HepG2 (cell line): ENCODE measurements around the gene PSMB3. TPM values are rescaled to one million over a fixed set of nuclear protein-coding genes. Genes with fewer than 3 reads are reported as not detected.

Experiments
- ATAC-seq: fragments of 200-7000 bp; cut with Tn5 transposase; 3 replicates; pipeline ENCODE4 v1.9.1; 2020; ENCODE audit warnings: mild to moderate bottlenecking, moderate library complexity
- BruUV-seq: library from RNA; stranded (reverse); fragments of 400-500 nt; replicated peaks from 2 replicates; lab custom pipeline; 2021; lab: Mats Ljungman, UMichigan
- CTCF ChIA-PET: fragments of 300-600 bp; formaldehyde crosslinking; extraction: SDS; loops from one replicate; lab custom pipeline; 2021; ENCODE audit warnings: low total read pairs, inconsistent platforms, low intra/inter-chr PET ratio; lab: Yijun Ruan, JAX
- POLR2A ChIA-PET: fragments of 350-600 bp; sonication (Branson Sonifier 250); formaldehyde crosslinking; loops from one replicate; lab custom pipeline; 2020; ENCODE audit warnings: antibody characterized with exemption, inconsistent platforms; lab: Yijun Ruan, JAX
- DNase-seq: peaks from one replicate; pipeline ENCODE4 v3.0.0-alpha.2; 2015; ENCODE audit warnings: low spot score
- FAIRE-seq: peaks from 3 replicates; lab custom pipeline; 2011; peaks lifted over from hg19 to GRCh38; lab: Jason Lieb, UNC
- H2AFZ ChIP-seq: one replicate; pipeline ENCODE4 v1.6.1; 2011; ENCODE audit warnings: low read length, inconsistent platforms
- H3K27ac ChIP-seq: fragments of 300-600 bp; 3 replicates; pipeline ENCODE4 v1.8.0; 2011; ENCODE audit warnings: mixed run types, mild to moderate bottlenecking, mixed read lengths, low read length, inconsistent platforms; ENCODE audit not compliant: insufficient read depth; ENCODE audit errors: extremely low read length
- H3K27me3 ChIP-seq, 2 experiments: fragments of 200-600 bp in 1 of 2; 2 replicates in 1 of 2; 3 replicates in 1 of 2; pipeline versions ENCODE4 v1.6.0 to v1.8.0; 2011; ENCODE audit warnings: low read length in 2 of 2, mild to moderate bottlenecking in 2 of 2, moderate library complexity in 2 of 2, inconsistent platforms in 1 of 2; ENCODE audit not compliant: insufficient read depth in 2 of 2, control insufficient read depth in 1 of 2
- H3K36me3 ChIP-seq, 2 experiments: fragments of 200-600 bp in 1 of 2; replicated peaks in 1 of 2; 2 replicates in 1 of 2; 3 replicates in 1 of 2; pipeline versions ENCODE4 v1.5.1 to v1.8.0; 2011; ENCODE audit warnings: low read length in 2 of 2, inconsistent platforms in 1 of 2; ENCODE audit not compliant: insufficient read depth in 2 of 2, control insufficient read depth in 1 of 2
- H3K4me1 ChIP-seq: 2 replicates; pipeline ENCODE4 v1.5.1; 2012; ENCODE audit warnings: low read length, inconsistent platforms; ENCODE audit not compliant: insufficient read depth
- H3K4me2 ChIP-seq: 2 replicates; pipeline ENCODE4 v1.6.0; 2011; ENCODE audit warnings: low read depth, low read length, inconsistent platforms
- H3K4me3 ChIP-seq, 3 experiments: fragments of 200-600 bp in 1 of 3; sonication (generic), shearing (Covaris generic) in 1 of 3; replicated peaks in 1 of 3; 2 replicates each; pipeline ENCODE4 v1.5.1; 2011 to 2016; ENCODE audit warnings: low read length in 3 of 3, inconsistent platforms in 2 of 3, low read depth in 2 of 3, mild to moderate bottlenecking in 2 of 3, control low read depth in 1 of 3, mixed read lengths in 1 of 3; ENCODE audit not compliant: insufficient read depth in 1 of 3
- H3K79me2 ChIP-seq: one replicate; pipeline ENCODE4 v1.6.1; 2011; ENCODE audit warnings: low read length, inconsistent platforms; ENCODE audit not compliant: insufficient read depth
- H3K9ac ChIP-seq: 2 replicates; pipeline ENCODE4 v1.6.0; 2011; ENCODE audit warnings: mild to moderate bottlenecking, low read depth, low read length, inconsistent platforms; ENCODE audit not compliant: insufficient read depth
- H3K9me3 ChIP-seq: 2 replicates; pipeline ENCODE4 v1.5.1; 2012; ENCODE audit warnings: mild to moderate bottlenecking, low read length
- H4K20me1 ChIP-seq: 2 replicates; pipeline ENCODE4 v1.6.0; 2011; ENCODE audit warnings: inconsistent platforms, mild to moderate bottlenecking, low read length, moderate library complexity; ENCODE audit not compliant: insufficient read depth
- CCDC6 ChIP-seq: sonication (generic); formaldehyde crosslinking; IDR thresholded peaks from 2 replicates; pipeline ENCODE4 v1.8.1; 2022; ENCODE audit warnings: mild to moderate bottlenecking, missing genetic modification reagents, moderate library complexity
- GZF1 ChIP-seq: sonication (generic); formaldehyde crosslinking; IDR thresholded peaks from 2 replicates; pipeline ENCODE4 v1.5.1; 2020; ENCODE audit warnings: mild to moderate bottlenecking, missing genetic modification reagents
- RAD51 ChIP-seq: fragments of 450-650 bp; IDR thresholded peaks from 2 replicates; pipeline ENCODE4 v1.6.1; 2016; ENCODE audit warnings: borderline replicate concordance
- SALL2 ChIP-seq: sonication (generic); formaldehyde crosslinking; IDR thresholded peaks from 2 replicates; pipeline ENCODE4 v1.8.1; 2023; ENCODE audit warnings: mild to moderate bottlenecking, missing genetic modification reagents, inconsistent platforms
- SAP130 ChIP-seq: IDR thresholded peaks from 2 replicates; pipeline ENCODE4 v1.6.1; 2016; ENCODE audit warnings: low read depth
- SMAD1 ChIP-seq: sonication (generic); formaldehyde crosslinking; IDR thresholded peaks from 2 replicates; pipeline ENCODE4 v1.4.0; 2020; ENCODE audit warnings: missing genetic modification reagents, low read depth, mild to moderate bottlenecking, borderline replicate concordance
- TBL1XR1 ChIP-seq: fragments of 150-350 bp; IDR thresholded peaks from 2 replicates; pipeline ENCODE4 v1.6.1; 2014; ENCODE audit warnings: borderline replicate concordance, low read length; ENCODE audit not compliant: partially characterized antibody
- TBX2 ChIP-seq: sonication (generic); formaldehyde crosslinking; IDR thresholded peaks from 2 replicates; pipeline ENCODE4 v1.5.0; 2020; ENCODE audit warnings: missing genetic modification reagents, mild to moderate bottlenecking, borderline replicate concordance
- ZBTB3 ChIP-seq: sonication (generic); formaldehyde crosslinking; IDR thresholded peaks from 2 replicates; pipeline ENCODE4 v1.4.0; 2020; ENCODE audit warnings: low read depth, mild to moderate bottlenecking, moderate library complexity, missing genetic modification reagents, borderline replicate concordance
- ZFP41 ChIP-seq: sonication (generic); formaldehyde crosslinking; IDR thresholded peaks from 2 replicates; pipeline ENCODE4 v1.4.0; 2020; ENCODE audit warnings: mild to moderate bottlenecking, missing genetic modification reagents, borderline replicate concordance
- ZNF251 ChIP-seq: sonication (generic); formaldehyde crosslinking; IDR thresholded peaks from 2 replicates; pipeline ENCODE4 v1.9.0; 2021; ENCODE audit warnings: mild to moderate bottlenecking, missing genetic modification reagents
- ZNF367 ChIP-seq: sonication (generic); formaldehyde crosslinking; IDR thresholded peaks from 2 replicates; pipeline ENCODE4 v1.4.0; 2020; ENCODE audit warnings: missing genetic modification reagents, borderline replicate concordance
- ZNF530 ChIP-seq: sonication (generic); formaldehyde crosslinking; IDR thresholded peaks from 2 replicates; pipeline ENCODE4 v1.5.0; 2020; ENCODE audit warnings: low read depth, mild to moderate bottlenecking, missing genetic modification reagents
- ZNF546 ChIP-seq: sonication (generic); formaldehyde crosslinking; conservative IDR thresholded peaks from 2 replicates; pipeline ENCODE4 v1.8.1; 2023; ENCODE audit warnings: mild to moderate bottlenecking, missing genetic modification reagents
- ZNF616 ChIP-seq: sonication (generic); formaldehyde crosslinking; IDR thresholded peaks from 2 replicates; pipeline ENCODE4 v1.5.0; 2020; ENCODE audit warnings: low read depth, mild to moderate bottlenecking, missing genetic modification reagents
- ZNF670 ChIP-seq: sonication (generic); formaldehyde crosslinking; IDR thresholded peaks from 2 replicates; pipeline ENCODE4 v1.8.0; 2022; ENCODE audit warnings: mild to moderate bottlenecking, missing genetic modification reagents, borderline replicate concordance
- ZNF772 ChIP-seq: sonication (generic); formaldehyde crosslinking; IDR thresholded peaks from 2 replicates; pipeline ENCODE4 v1.5.0; 2020; ENCODE audit warnings: mild to moderate bottlenecking, missing genetic modification reagents
- WGBS: methylation state at CpG from one replicate; pipeline ENCODE4 v1.1.6; 2017; ENCODE audit warnings: low lambda C conversion rate; 5-methylcytosine and 5-hydroxymethylcytosine counted together
- in situ Hi-C: cut with HindIII; loops from 2 replicates; pipeline ENCODE4 v1.10.0; 2017; ENCODE audit warnings: low pct_unique_long_range_greater_than_20kb; ENCODE audit not compliant: extremely low pct_ligation_motif_present
- intact Hi-C: fragments of 100-400 bp; cut with micrococcal nuclease; formaldehyde crosslinking; loops from one replicate; pipeline ENCODE4 v1.10.0; 2022; ENCODE audit not compliant: unreplicated experiment
- polyA plus RNA-seq, 8 experiments: library from polyadenylated mRNA; depleted of rRNA in 3 of 8; stranded (reverse) in 7 of 8; unstranded in 1 of 8; fragments of >200 nt; fragmentation: Illumina TruSeq in 4 of 8; extraction: Trizol in 4 of 8; gene quantifications; 2 replicates each; pipeline versions ENCODE4 v1.2.1 to v1.2.3, GENCODE V29; 2011 to 2016; ENCODE audit warnings: low read depth in 4 of 8, missing spikeins in 1 of 8, mixed read lengths in 1 of 8; ENCODE audit not compliant: insufficient read depth in 1 of 8
- total RNA-seq, 5 experiments: library from RNA; depleted of rRNA; stranded (reverse); fragments of >200 nt; fragmentation: Illumina TruSeq; extraction: Trizol; gene quantifications; 2 replicates each; pipeline ENCODE4 v1.2.3, GENCODE V29; 2016; ENCODE audit warnings: low read depth in 1 of 5
- TF ChIP-seq, protein P1 (sequence below): IDR thresholded peaks from 2 replicates; pipeline ENCODE4 v1.6.1; 2018; ENCODE audit warnings: missing genetic modification reagents
- TF ChIP-seq, protein P2 (sequence below), 2 experiments: fragments of 450-650 bp in 1 of 2; sonication (generic) in 1 of 2; formaldehyde crosslinking; IDR thresholded peaks; 2 replicates each; pipeline versions ENCODE4 v1.5.0 to v1.8.0; 2020 to 2022; ENCODE audit warnings: mild to moderate bottlenecking in 1 of 2, missing genetic modification reagents in 1 of 2
- TF ChIP-seq, protein P3 (sequence below): sonication (generic); formaldehyde crosslinking; IDR thresholded peaks from 2 replicates; pipeline ENCODE4 v1.8.1; 2023; ENCODE audit warnings: mild to moderate bottlenecking, moderate library complexity, missing genetic modification reagents

Gene PSMB3
- total and polyA plus RNA-seq, 2 of the 13 experiments (the other 11 are each of a cell fraction or from before 2014, with no cell fraction given), result 366 to 517 TPM

DNA sequence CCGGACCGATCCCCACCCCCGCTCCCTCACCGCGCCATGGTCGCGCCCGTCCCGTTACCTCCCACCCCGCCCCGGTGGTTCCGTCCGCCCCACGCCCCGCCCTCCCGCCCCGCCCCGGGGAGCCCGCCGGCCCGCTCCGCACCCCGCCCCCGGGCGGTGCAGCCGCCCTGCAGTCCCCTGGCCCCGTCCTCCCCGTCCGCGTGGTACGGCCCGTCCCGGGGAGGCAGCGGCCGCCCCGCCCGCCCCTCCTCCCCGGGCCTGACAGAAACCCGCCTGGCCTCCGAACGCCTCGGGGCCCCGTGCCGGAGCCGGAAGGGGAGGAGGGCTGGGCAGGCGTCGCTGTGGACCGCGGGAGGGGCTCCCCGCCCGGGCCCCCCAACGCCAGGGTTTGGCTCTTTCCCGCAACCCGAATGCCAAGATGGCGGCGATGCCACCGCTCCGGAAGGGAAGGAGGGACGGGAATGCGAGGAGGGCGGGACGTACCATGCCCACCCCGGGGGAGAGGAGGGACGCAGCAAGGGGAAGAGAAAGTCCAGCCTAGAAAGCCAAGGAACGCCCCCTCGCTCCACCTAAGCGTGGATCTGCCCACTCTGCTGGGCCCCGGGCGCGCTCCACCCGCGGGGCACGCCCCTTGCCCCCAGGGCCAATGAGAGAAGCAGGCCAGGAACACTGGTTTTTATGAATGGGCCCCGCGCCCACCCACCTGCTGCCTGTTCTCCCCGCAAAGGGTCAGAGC, 47.1 kb downstream of the PSMB3 start, which contains the start of gene PIP4K2B:
Gene PIP4K2B, minus strand, starts transcription at position 56 of the 736 bp plus-strand sequence. CDS start 132 bp downstream, outside the sequence.
- Histone ChIP-seq H3K4me2 (peak within 1 kb of the TSS; percentile 86), H2AFZ (no peak within 1 kb of the TSS), H3K27ac (peak within 1 kb of the TSS; percentile 99), H4K20me1 (peaks cover 22% of the 10 kb centered on the region; the same call in 1 of the 2 replicates), H3K4me1 (peaks cover 39% of the 10 kb centered on the region), H3K9me3 (no peaks in the 10 kb centered on the region), H3K79me2 (peaks cover 42% of the 10 kb centered on the region), H3K27me3 (no peaks in the 10 kb centered on the region), H3K36me3 (peaks cover 11 to 34% of the 10 kb centered on the region in 2 experiments), H3K9ac (peak within 1 kb of the TSS; percentile 99), H3K4me3 (peak within 1 kb of the TSS; percentile 76 to 98 (median 90))
- intact Hi-C loops (loop anchor here (1.0 to 2.0 kb wide), 2 partner anchors 47 to 70 kb away; partner anchors contain the start of gene PSMB3), in situ Hi-C loops (no loop called here)
- BruUV-seq, result no TSS peak
- POLR2A ChIA-PET, result interaction anchor here (0.7 to 2.3 kb wide), 11 partner anchors 22 to 115 kb away, joined by 3 to 11 read pairs (median 3); partner anchors contain the start of genes CWC25, LASP1 and PSMB3
- WGBS, result 0% methylated on average over 20 of the region's 76 CpGs
- DNase-seq (peak; percentile 98), FAIRE-seq (no peak), ATAC-seq (peak; percentile 92)
- CTCF ChIA-PET, result no interaction called here
- no peak for TF ChIP-seq GZF1
- TF ChIP-seq, protein P1, sequence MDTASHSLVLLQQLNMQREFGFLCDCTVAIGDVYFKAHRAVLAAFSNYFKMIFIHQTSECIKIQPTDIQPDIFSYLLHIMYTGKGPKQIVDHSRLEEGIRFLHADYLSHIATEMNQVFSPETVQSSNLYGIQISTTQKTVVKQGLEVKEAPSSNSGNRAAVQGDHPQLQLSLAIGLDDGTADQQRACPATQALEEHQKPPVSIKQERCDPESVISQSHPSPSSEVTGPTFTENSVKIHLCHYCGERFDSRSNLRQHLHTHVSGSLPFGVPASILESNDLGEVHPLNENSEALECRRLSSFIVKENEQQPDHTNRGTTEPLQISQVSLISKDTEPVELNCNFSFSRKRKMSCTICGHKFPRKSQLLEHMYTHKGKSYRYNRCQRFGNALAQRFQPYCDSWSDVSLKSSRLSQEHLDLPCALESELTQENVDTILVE (CRISPR knock-in tag), result peak; percentile 99
- no peak; the same call in 1 of the 2 replicates for TF ChIP-seq ZBTB3 (CRISPR knock-in tag)
- TF ChIP-seq RAD51, result no peak
- peak; percentile 81; the same call in 1 of the 2 replicates for TF ChIP-seq ZNF616
- TF ChIP-seq, protein P2, sequence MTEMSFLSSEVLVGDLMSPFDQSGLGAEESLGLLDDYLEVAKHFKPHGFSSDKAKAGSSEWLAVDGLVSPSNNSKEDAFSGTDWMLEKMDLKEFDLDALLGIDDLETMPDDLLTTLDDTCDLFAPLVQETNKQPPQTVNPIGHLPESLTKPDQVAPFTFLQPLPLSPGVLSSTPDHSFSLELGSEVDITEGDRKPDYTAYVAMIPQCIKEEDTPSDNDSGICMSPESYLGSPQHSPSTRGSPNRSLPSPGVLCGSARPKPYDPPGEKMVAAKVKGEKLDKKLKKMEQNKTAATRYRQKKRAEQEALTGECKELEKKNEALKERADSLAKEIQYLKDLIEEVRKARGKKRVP (CRISPR knock-in tag; IDR thresholded peaks at IDR 0.05), result peak in 1 of 2 experiments; percentile 55; a peak in 1 of 4 replicates
- TF ChIP-seq ZFP41 (CRISPR knock-in tag), result 0 out of 2 replicates have a peak, but pooled peaks have one; percentile 56
- peak; percentile 94 for TF ChIP-seq SAP130
- TF ChIP-seq, protein P3, sequence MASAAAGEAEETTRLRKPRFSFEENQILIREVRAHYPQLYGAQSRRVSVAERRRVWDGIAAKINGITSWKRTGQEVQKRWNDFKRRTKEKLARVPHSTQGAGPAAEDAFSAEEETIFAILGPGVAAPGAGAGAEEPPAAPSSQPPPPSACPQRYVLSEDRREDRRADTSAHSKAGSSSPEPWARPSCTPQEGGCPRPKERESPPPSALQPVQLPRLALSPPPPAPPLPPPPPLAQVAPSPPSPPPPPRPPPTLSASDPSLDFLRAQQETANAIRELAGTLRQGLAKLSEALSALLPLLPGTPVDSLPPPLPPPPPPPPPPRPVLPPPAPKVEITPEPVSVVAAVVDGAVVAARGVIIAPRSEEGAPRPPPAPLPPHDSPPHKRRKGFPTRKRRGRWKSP, result peak; percentile 22
- no peak for TF ChIP-seq ZNF251 (CRISPR knock-in tag)
- peak; percentile 56; the same call in 1 of the 2 replicates for TF ChIP-seq ZNF546 (CRISPR knock-in tag)
- no peak for TF ChIP-seq ZNF670 (CRISPR knock-in tag)
- TF ChIP-seq SALL2 (CRISPR knock-in tag), result no peak; the same call in 1 of the 2 replicates
- no peak for TF ChIP-seq ZNF367 (CRISPR knock-in tag)
- TF ChIP-seq ZNF530 (CRISPR knock-in tag), result no peak
- peak; percentile 88 for TF ChIP-seq CCDC6 (CRISPR knock-in tag)
- peak; percentile 88; the same call in 1 of the 2 replicates for TF ChIP-seq SMAD1 (CRISPR knock-in tag)
- TF ChIP-seq TBX2 (CRISPR knock-in tag), result peak; percentile 89
- peak; percentile 20 for TF ChIP-seq TBL1XR1
- TF ChIP-seq ZNF772 (CRISPR knock-in tag), result 0 out of 2 replicates have a peak, but pooled peaks have one; percentile 60
